GM19193 (cell line): Measurements from ENCODE around the gene GALNT7.

Experiments
- POLR2A ChIP-seq: IDR thresholded peaks from 4 replicates; pipeline ENCODE4 v1.6.1; 2011; ENCODE audit not compliant: insufficient read depth, insufficient read length; ENCODE audit errors: extremely low read depth

Gene GALNT7

GRCh38 chr4:173337463-173337862 lies 168.9 kb downstream of the GALNT7 start:
- TF ChIP-seq POLR2A: no peak

GRCh38 chr4:173343832-173344397 lies 175.3 kb downstream of the GALNT7 start:
- TF ChIP-seq POLR2A: no peak

- TF ChIP-seq POLR2A: no peak
These were observed 177.0 kb downstream of the GALNT7 start for GRCh38 chr4:173345648-173346047.

GRCh38 chr4:173346074-173346473 lies 177.5 kb downstream of the GALNT7 start:
- TF ChIP-seq POLR2A: no peak

- no peak for TF ChIP-seq POLR2A
These were observed 178.9 kb downstream of the GALNT7 start for GRCh38 chr4:173347467-173347866.

- no peak for TF ChIP-seq POLR2A
These were observed 189.3 kb downstream of the GALNT7 start for GRCh38 chr4:173357939-173358338.

GRCh38 chr4:173360587-173361221 lies 192.1 kb downstream of the GALNT7 start:
- TF ChIP-seq POLR2A: no peak

- no peak for TF ChIP-seq POLR2A
These were observed 194.1 kb downstream of the GALNT7 start for GRCh38 chr4:173362666-173363065.

- TF ChIP-seq POLR2A: no peak
These were observed 196.9 kb downstream of the GALNT7 start for GRCh38 chr4:173365359-173365996.

- TF ChIP-seq POLR2A: no peak
These were observed 198.7 kb downstream of the GALNT7 start for GRCh38 chr4:173367285-173367684.

GRCh38 chr4:173367946-173368345 lies 199.3 kb downstream of the GALNT7 start:
- no peak for TF ChIP-seq POLR2A

GRCh38 chr4:173370130-173370476 lies 201.5 kb downstream of the GALNT7 start:
- TF ChIP-seq POLR2A: peak; percentile 5

GRCh38 chr4:173370477-173371291 lies 202.1 kb downstream of the GALNT7 start, which contains the start of gene SAP30:
SAP30 (plus strand) TSS chr4:173370954; CDS start chr4:173371183, 229 bp downstream.
- peak; percentile 96 for TF ChIP-seq POLR2A

- no peak for TF ChIP-seq POLR2A
These were observed 202.9 kb downstream of the GALNT7 start for GRCh38 chr4:173371292-173372192.
